GM18502 (cell line): ENCODE data around the gene THRAP3.

ENCODE experiments used
- ATAC-seq: cut with Tn5 transposase; IDR thresholded peaks from one replicate; pipeline ENCODE4 v1.9.1; 2021; ENCODE audit warnings: mild to moderate bottlenecking; ENCODE audit not compliant: unreplicated experiment, poor library complexity

Gene THRAP3

DNA sequence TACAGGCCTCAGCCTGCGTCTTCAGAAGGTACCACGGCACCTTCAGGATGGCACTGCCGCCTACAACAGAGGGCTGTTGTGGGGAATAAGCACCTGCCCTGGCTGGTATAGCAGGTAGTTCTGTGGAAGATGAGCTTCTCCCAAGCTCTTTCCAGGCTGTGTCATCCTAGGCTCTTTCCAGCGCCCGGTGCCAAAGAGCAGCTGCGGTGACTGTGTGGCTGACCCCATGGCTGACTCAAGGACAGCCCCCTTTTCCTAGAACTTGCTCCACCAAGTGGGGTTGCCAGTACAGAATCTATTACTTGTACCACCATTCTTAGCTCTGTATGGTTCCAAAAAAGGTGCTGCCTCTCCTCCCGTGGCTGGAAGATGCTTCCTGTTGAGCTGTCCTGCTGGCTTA is 121.1 kb downstream of the THRAP3 start:
- no peak for ATAC-seq

GRCh38 chr1:36346741-36347370 is 122.6 kb downstream of the THRAP3 start:
- no peak for ATAC-seq

GRCh38 chr1:36349241-36349671 is 125.0 kb downstream of the THRAP3 start:
- peak; percentile 79 for ATAC-seq

DNA sequence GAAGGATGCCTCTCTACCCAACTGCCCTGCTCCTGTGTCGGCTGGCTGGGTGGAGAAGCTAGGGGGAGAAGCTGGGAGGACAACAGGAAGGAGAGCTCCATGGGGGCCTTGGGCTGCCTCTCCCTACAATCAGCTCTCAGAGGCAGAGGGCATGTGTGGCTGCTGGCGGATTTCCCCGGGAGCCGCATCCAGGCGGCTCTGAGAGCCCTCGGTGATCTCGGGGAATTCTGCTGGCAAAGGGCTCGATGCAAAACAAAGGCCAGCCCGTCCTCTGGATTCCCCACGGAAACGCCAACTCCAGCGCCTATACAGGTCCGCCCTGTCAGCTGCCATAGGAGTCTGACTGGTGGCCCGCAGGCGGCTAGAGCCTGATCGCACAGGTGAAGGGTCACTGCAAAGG is 125.6 kb downstream of the THRAP3 start:
- ATAC-seq: no peak

DNA sequence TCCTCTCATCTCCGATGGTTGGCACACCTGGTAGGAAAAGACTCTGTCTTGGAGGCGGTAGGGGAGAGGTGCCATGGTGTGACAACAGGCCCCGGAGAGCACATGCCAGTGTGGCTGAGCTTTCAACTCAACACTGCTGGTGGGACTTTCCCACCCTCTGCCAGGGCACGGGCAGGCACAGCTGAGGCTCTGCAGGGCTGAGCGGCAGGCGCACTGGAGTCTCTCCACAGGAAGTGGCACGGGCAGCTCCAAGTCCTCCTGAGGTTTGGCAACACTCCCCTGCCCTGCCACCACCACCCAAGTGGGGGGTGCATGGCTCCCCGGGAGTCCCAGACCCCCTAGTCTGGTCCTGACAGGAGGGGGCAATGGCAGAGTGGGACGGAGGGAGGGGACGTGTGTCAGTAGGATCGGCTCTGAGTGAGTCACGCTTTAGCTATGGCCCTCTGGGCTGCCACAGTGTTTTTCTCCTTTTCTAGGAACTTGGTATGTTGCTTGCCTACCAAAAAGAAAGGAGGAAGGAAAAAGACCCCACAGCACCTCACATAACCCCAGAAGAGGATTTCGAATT is 126.5 kb downstream of the THRAP3 start:
- no peak for ATAC-seq

- no peak for ATAC-seq
Measured at GRCh38 chr1:36351227-36351977, 127.2 kb downstream of the THRAP3 start.

DNA sequence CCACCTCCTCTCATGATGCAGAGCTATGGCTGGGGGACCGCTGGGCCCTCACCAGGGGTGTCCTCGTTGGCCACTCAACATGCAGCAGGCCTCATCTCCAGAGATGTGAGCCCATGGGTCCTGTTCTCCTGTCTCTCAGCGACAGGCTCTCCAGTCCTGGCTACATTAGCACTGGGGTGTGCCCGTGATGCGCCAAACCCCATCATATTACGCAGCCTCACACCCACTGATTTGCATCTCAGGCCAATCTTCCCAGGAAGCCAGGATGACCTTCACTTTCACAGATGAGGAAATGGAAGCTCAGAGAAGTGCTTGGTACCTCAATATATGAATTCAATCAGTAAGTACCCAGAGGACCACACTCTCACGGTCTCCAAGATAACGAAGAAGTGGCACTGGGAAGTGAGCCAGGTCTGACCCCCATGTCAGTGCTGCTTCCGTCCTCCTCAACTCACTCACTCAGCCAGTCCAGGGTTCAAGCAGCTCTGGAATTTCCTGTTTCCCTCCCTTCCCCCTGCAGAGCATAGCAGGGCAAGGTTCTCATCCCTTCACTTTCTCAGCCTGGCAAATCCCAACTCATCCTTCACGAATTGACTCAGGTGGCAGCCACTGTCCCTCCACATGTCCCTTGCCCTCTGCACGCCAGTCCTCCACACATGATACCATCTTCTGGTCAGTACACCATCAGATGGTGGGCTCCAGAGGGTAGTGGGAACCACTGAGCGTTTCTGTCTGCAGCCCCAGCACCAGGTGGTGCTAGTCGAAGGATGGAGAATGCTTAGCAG is 128.1 kb downstream of the THRAP3 start:
- ATAC-seq: no peak

DNA sequence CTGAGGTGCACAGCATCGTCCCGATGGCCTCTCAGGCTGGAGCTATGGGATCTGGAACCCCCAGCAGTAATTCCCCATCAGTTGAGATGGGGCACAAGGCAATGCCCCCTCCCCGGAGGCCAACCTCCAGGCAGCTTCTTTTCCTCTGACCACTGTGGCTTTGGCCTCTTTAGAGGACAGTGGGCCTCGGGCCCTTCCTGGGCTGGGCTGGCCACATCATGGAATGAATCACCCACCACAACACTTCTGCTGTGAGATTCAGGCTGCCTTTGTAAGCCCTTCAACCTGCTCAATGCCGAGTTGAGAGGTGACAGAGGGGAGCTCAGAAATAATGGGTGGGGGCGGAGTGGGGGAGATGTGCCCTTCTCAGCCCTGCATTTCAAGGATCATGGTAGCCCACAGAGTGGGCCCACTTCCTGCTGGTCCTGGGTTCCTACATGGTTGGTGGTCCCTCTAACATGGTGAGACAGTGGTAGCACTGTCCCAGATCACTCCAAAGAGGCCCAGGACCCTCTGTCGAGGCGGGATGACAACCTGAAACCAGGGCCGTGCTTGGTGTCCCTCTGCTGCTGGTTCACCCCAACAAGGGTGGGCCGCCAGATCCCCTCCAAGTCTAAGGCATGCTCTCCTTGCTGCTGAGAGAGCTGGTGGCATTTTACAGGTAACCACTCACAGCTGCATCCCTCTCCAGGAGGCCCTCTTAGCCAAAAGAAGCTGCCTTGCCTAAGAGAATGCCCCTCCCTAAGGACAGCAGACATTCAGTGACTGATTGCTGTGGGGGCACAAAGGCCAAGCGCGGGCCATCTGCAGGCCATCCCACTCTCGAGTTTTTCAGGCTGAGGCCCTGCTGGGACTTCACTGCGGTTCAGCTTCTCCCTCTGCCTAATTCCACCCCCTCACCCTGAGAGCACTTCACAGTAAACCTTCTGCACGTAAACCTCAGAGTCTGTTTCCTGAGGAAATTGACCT is 129.0 kb downstream of the THRAP3 start:
- ATAC-seq: no peak

GRCh38 chr1:36354486-36354885 is 130.2 kb downstream of the THRAP3 start:
- no peak for ATAC-seq
